Caco-2 (cell line): ENCODE data around the gene PKMYT1. TPM values are rescaled to one million over a fixed set of nuclear protein-coding genes. Genes with fewer than 3 reads are reported as not detected.

ENCODE experiments used
- BruUV-seq: library from RNA; stranded (reverse); fragments of 400-500 nt; replicated peaks from 2 replicates; lab custom pipeline; 2021; lab: Mats Ljungman, UMichigan
- CTCF ChIA-PET: fragments of 300-600 bp; sonication (Branson Sonifier 250); formaldehyde crosslinking; loops from one replicate; lab custom pipeline; 2022; ENCODE audit warnings: antibody characterized with exemption; lab: Charles Lee
- POLR2A ChIA-PET: fragments of 300-600 bp; sonication (Branson Sonifier 250); formaldehyde crosslinking; loops from one replicate; lab custom pipeline; 2022; ENCODE audit warnings: antibody characterized with exemption; lab: Charles Lee
- DNase-seq, 2 experiments: peaks; one replicate each; pipeline versions ENCODE4 v3.0.0 to v3.0.0-alpha.2; 2020 to 2022
- H3K27me3 ChIP-seq: replicated peaks from 2 replicates; pipeline ENCODE4 v1.6.0; 2011; ENCODE audit warnings: low read length; ENCODE audit not compliant: control insufficient read depth, insufficient read depth
- H3K36me3 ChIP-seq: 2 replicates; pipeline ENCODE4 v1.5.1; 2011; ENCODE audit warnings: low read length; ENCODE audit not compliant: control insufficient read depth, insufficient read depth
- H3K4me1 ChIP-seq: fragments of 250-450 bp; sonication (Bioruptor Pico); 2 replicates; pipeline ENCODE4 v1.5.1; 2020; ENCODE audit warnings: mild to moderate bottlenecking
- H3K4me3 ChIP-seq: 2 replicates; pipeline ENCODE4 v1.5.1; 2011; ENCODE audit warnings: low read depth, mild to moderate bottlenecking, control low read depth, low read length
- H3K9me3 ChIP-seq: fragments of 250-450 bp; sonication (Bioruptor Pico); 2 replicates; pipeline ENCODE4 v1.5.1; 2020; ENCODE audit warnings: mild to moderate bottlenecking, moderate library complexity
- H3K27ac Mint-ChIP-seq: one replicate; pipeline ENCODE4 v1.8.0; 2022; ENCODE audit warnings: mixed read lengths; ENCODE audit not compliant: unreplicated experiment
- H3K27me3 Mint-ChIP-seq: one replicate; pipeline ENCODE4 v1.8.0; 2022; ENCODE audit warnings: mixed read lengths; ENCODE audit not compliant: insufficient read depth, unreplicated experiment
- H3K36me3 Mint-ChIP-seq: one replicate; pipeline ENCODE4 v1.8.0; 2022; ENCODE audit warnings: mild to moderate bottlenecking, mixed read lengths; ENCODE audit not compliant: insufficient read depth, unreplicated experiment
- H3K4me1 Mint-ChIP-seq: one replicate; pipeline ENCODE4 v1.8.0; 2022; ENCODE audit warnings: low read depth, mixed read lengths; ENCODE audit not compliant: unreplicated experiment
- H3K4me3 Mint-ChIP-seq: one replicate; pipeline ENCODE4 v1.8.0; 2022; ENCODE audit warnings: mild to moderate bottlenecking, moderate library complexity, mixed read lengths; ENCODE audit not compliant: unreplicated experiment
- H3K9me3 Mint-ChIP-seq: one replicate; pipeline ENCODE4 v1.8.0; 2022; ENCODE audit warnings: mixed read lengths; ENCODE audit not compliant: unreplicated experiment
- CTCF ChIP-seq, 2 experiments: fragments of 200-600 bp in 1 of 2; IDR thresholded peaks; 1 replicate in 1 of 2; 2 replicates in 1 of 2; pipeline versions ENCODE4 v1.5.1 to v1.8.0; 2011 to 2022; ENCODE audit warnings: antibody characterized with exemption in 1 of 2, control low read depth in 1 of 2, inconsistent platforms in 1 of 2, low read depth in 1 of 2, low read length in 1 of 2, mild to moderate bottlenecking in 1 of 2, moderate library complexity in 1 of 2; ENCODE audit not compliant: insufficient read depth in 1 of 2, severe bottlenecking in 1 of 2, unreplicated experiment in 1 of 2
- intact Hi-C: fragments of 100-400 bp; cut with micrococcal nuclease; formaldehyde crosslinking; loops from one replicate; pipeline ENCODE4 v1.10.0; 2022; ENCODE audit not compliant: unreplicated experiment
- total RNA-seq: library from RNA; stranded (reverse); gene quantifications from 2 replicates; pipeline ENCODE4 v1.2.3, GENCODE V29; 2022

PKMYT1 gene
- total RNA-seq, 1 experiment from 2014 or later: 73.7 TPM

GRCh38 chr16:2924901-2925755 lies 55.1 kb downstream of the PKMYT1 start:
- POLR2A ChIA-PET: no interaction called here
- DNase-seq: no peak
- no peak for TF ChIP-seq CTCF (IDR thresholded peaks at IDR 0.05; ENCODE audit: insufficient read depth in 1 of 2, low read depth in 1 of 2, low read length in 1 of 2, severe bottlenecking in 1 of 2, unreplicated experiment in 1 of 2)
- Mint-ChIP-seq H3K27me3 (no peaks in the 10 kb centered on the region), H3K27ac (no peak overlapping the region), H3K36me3 (no peaks in the 10 kb centered on the region), H3K4me1 (no peaks in the 10 kb centered on the region), H3K4me3 (no peak overlapping the region), H3K9me3 (no peaks in the 10 kb centered on the region)
- H3K9me3 ChIP-seq: no peaks in the 10 kb centered on the region
- BruUV-seq: no TSS peak
- intact Hi-C loops: no loop called here
- H3K4me1 ChIP-seq: peaks cover 13% of the 10 kb centered on the region
- CTCF ChIA-PET: no interaction called here
- H3K27me3 ChIP-seq: no peaks in the 10 kb centered on the region
- no peak overlapping the region for H3K4me3 ChIP-seq
- H3K36me3 ChIP-seq: no peaks in the 10 kb centered on the region

DNA sequence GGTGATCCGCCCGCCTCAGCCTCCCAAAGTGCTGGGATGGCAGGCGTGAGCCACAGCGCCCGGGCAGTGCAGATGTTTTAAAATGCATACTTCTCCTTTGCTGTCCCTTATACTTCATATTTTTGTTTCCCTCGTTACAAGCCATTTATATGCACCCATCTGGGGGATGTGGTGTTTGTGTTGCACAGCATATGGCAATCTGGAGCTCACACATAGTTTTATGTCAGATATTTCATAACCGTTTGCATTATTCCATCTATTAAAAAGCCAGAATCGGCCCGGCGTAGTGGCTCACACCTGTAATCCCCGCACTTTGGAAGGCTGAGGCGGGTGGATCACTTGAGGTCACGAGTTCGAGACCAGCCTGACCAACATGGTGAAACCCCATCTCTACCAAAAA lies 56.8 kb downstream of the PKMYT1 start:
- no peak for TF ChIP-seq CTCF (IDR thresholded peaks at IDR 0.05; ENCODE audit: insufficient read depth in 1 of 2, low read depth in 1 of 2, low read length in 1 of 2, severe bottlenecking in 1 of 2, unreplicated experiment in 1 of 2)
- no peaks in the 10 kb centered on the region for H3K4me1 Mint-ChIP-seq
- intact Hi-C loops: no loop called here
- no peaks in the 10 kb centered on the region for H3K36me3 ChIP-seq
- no peaks in the 10 kb centered on the region for H3K9me3 ChIP-seq
- no peak for DNase-seq
- H3K27me3 ChIP-seq: no peaks in the 10 kb centered on the region
- POLR2A ChIA-PET: no interaction called here
- no peak overlapping the region for H3K27ac Mint-ChIP-seq
- no peak overlapping the region for H3K4me3 Mint-ChIP-seq
- H3K4me3 ChIP-seq: no peak overlapping the region
- peaks cover 13% of the 10 kb centered on the region for H3K4me1 ChIP-seq
- no TSS peak for BruUV-seq
- H3K9me3 Mint-ChIP-seq: no peaks in the 10 kb centered on the region
- CTCF ChIA-PET: interaction anchor here (1.3 kb wide), 1 partner anchor 12 kb away, joined by 4 read pairs; the partner anchor contains the start of gene FLYWCH1
- H3K27me3 Mint-ChIP-seq: no peaks in the 10 kb centered on the region
- peaks cover 7% of the 10 kb centered on the region for H3K36me3 Mint-ChIP-seq

Other genes with a start within 250 kb of the PKMYT1 start
- 332 and 382 TPM in 2 replicates for gene SRRM2, start 227.8 kb downstream of the PKMYT1 start, total RNA-seq
- gene ELOB, start 203.2 kb downstream of the PKMYT1 start, total RNA-seq: 175 and 184 TPM in 2 replicates
- not detected in 2 replicates for gene PRSS33, start 192.9 kb downstream of the PKMYT1 start, total RNA-seq
- gene PRSS41, start 182.0 kb downstream of the PKMYT1 start, total RNA-seq: not detected in 2 replicates
- gene PRSS21, start 163.2 kb downstream of the PKMYT1 start, total RNA-seq: not detected in 2 replicates
- gene ZG16B, start 150.1 kb downstream of the PKMYT1 start, total RNA-seq: 0.34 TPM in 1 of 2 replicates, not detected in the other
- gene PRSS22, start 122.3 kb downstream of the PKMYT1 start, total RNA-seq: 131 TPM in 2 replicates
- gene FLYWCH2, start 97.2 kb downstream of the PKMYT1 start, total RNA-seq: 26.0 and 28.7 TPM in 2 replicates
- gene FLYWCH1, start 68.5 kb downstream of the PKMYT1 start, total RNA-seq: 23.3 and 27.9 TPM in 2 replicates
- 1.9 and 2.2 TPM in 2 replicates for gene KREMEN2, start 16.2 kb downstream of the PKMYT1 start, total RNA-seq
- 12.0 and 13.4 TPM in 2 replicates for gene PAQR4, start 11.1 kb downstream of the PKMYT1 start, total RNA-seq
- gene CLDN9, start 32.5 kb upstream of the PKMYT1 start, total RNA-seq: 0.79 and 0.91 TPM in 2 replicates
- gene CLDN6, start 37.7 kb upstream of the PKMYT1 start, total RNA-seq: 9.0 and 12.9 TPM in 2 replicates
- gene TNFRSF12A, start 39.9 kb upstream of the PKMYT1 start, total RNA-seq: 62.5 and 66.4 TPM in 2 replicates
- 40.8 and 44.9 TPM in 2 replicates for gene HCFC1R1, start 43.5 kb upstream of the PKMYT1 start, total RNA-seq
- 46.0 and 48.0 TPM in 2 replicates for gene THOC6, start 43.6 kb upstream of the PKMYT1 start, total RNA-seq
- gene BICDL2, start 56.5 kb upstream of the PKMYT1 start, total RNA-seq: 10.6 and 11.1 TPM in 2 replicates
- 0.11 and 0.14 TPM in 2 replicates for gene MMP25, start 66.1 kb upstream of the PKMYT1 start, total RNA-seq
- gene IL32, start 85.2 kb upstream of the PKMYT1 start, total RNA-seq: 149 and 165 TPM in 2 replicates
- not detected in 2 replicates for gene ZSCAN10, start 118.8 kb upstream of the PKMYT1 start, total RNA-seq
- gene ZNF205, start 132.1 kb upstream of the PKMYT1 start, total RNA-seq: 10.3 and 13.5 TPM in 2 replicates
- gene ZNF213, start 154.6 kb upstream of the PKMYT1 start, total RNA-seq: 5.3 and 5.5 TPM in 2 replicates
- gene OR1F1, start 207.8 kb upstream of the PKMYT1 start, total RNA-seq: not detected in 2 replicates